ENCODE results near the gene TNFSF9. TPM values are rescaled to one million over a fixed set of nuclear protein-coding genes. Genes with fewer than 3 reads are reported as not detected.
"Not testable (repeated sequence)": the region's sequence is repeated elsewhere in the genome, so short reads cannot be mapped to it uniquely, and the experiment has no call there.

TNFSF9 gene
- total RNA-seq, 2 experiments from 2014 or later = 1.3 to 1.5 TPM

- Mint-ChIP-seq H3K4me3 (no peak overlapping the region), H3K27ac (no peak overlapping the region), H3K36me3 (ENCODE audit: low read depth) (no peaks in the 10 kb centered on the region), H3K9me3 (no peaks in the 10 kb centered on the region), H3K4me1 (ENCODE audit: low read depth) (peaks cover 10% of the 10 kb centered on the region), H3K27me3 (ENCODE audit: low read depth) (peaks cover under 1% of the 10 kb centered on the region)
- intact Hi-C loops (cut with micrococcal nuclease) = no loop called here
- CTCF ChIA-PET = interaction anchor here (1.6 kb wide), 1 partner anchor 9 kb away, joined by 6 read pairs; no protein-coding TSS in a partner anchor
- DNase-seq = no peak
These were observed 10.3 kb downstream of the TNFSF9 start for GRCh38 chr19:6540918-6541689.

- intact Hi-C loops (cut with micrococcal nuclease) = no loop called here
- Mint-ChIP-seq H3K36me3 (ENCODE audit: low read depth) (no peaks in the 10 kb centered on the region), H3K9me3 (peaks cover 5% of the 10 kb centered on the region), H3K4me3 (no peak overlapping the region), H3K27me3 (ENCODE audit: low read depth) (no peaks in the 10 kb centered on the region), H3K27ac (no peak overlapping the region), H3K4me1 (ENCODE audit: low read depth) (no peaks in the 10 kb centered on the region)
- CTCF ChIA-PET = interaction anchor here (0.7 kb wide), 1 partner anchor 16 kb away, joined by 9 read pairs; no protein-coding TSS in a partner anchor
- DNase-seq = no peak
These were observed 13.1 kb downstream of the TNFSF9 start for GRCh38 chr19:6543866-6544347.

- H3K9me3 Mint-ChIP-seq; H3K4me1 Mint-ChIP-seq (ENCODE audit: low read depth); DNase-seq; intact Hi-C loops (cut with micrococcal nuclease); H3K27ac Mint-ChIP-seq; H3K36me3 Mint-ChIP-seq (ENCODE audit: low read depth); H3K27me3 Mint-ChIP-seq (ENCODE audit: low read depth); H3K4me3 Mint-ChIP-seq: not testable (repeated sequence)
- CTCF ChIA-PET = interaction anchor here (0.6 to 1.5 kb wide), 3 partner anchors 10 to 260 kb away, joined by 4 to 6 read pairs (median 5); no protein-coding TSS in a partner anchor
These were observed 19.9 kb downstream of the TNFSF9 start for GRCh38 chr19:6550679-6551078.

- CTCF ChIA-PET = interaction anchor here (0.6 to 0.8 kb wide), 2 partner anchors 177 to 260 kb away, joined by 4 to 5 read pairs; no protein-coding TSS in a partner anchor
- Mint-ChIP-seq H3K4me1 (ENCODE audit: low read depth) (peaks cover 2% of the 10 kb centered on the region), H3K36me3 (ENCODE audit: low read depth) (no peaks in the 10 kb centered on the region), H3K4me3 (no peak overlapping the region), H3K27me3 (ENCODE audit: low read depth) (no peaks in the 10 kb centered on the region), H3K9me3 (peaks cover 5% of the 10 kb centered on the region), H3K27ac (no peak overlapping the region)
- DNase-seq = no peak
- intact Hi-C loops (cut with micrococcal nuclease) = no loop called here
These were observed 20.3 kb downstream of the TNFSF9 start for GRCh38 chr19:6551091-6551490.

- Mint-ChIP-seq H3K27ac (no peak overlapping the region), H3K36me3 (ENCODE audit: low read depth) (no peaks in the 10 kb centered on the region), H3K4me3 (no peak overlapping the region), H3K9me3 (peaks cover 5% of the 10 kb centered on the region), H3K27me3 (ENCODE audit: low read depth) (no peaks in the 10 kb centered on the region), H3K4me1 (ENCODE audit: low read depth) (peaks cover 2% of the 10 kb centered on the region)
- CTCF ChIA-PET = interaction anchor here (0.8 to 1.4 kb wide), 2 partner anchors 311 to 313 kb away, joined by 3 read pairs; no protein-coding TSS in a partner anchor
- intact Hi-C loops (cut with micrococcal nuclease) = no loop called here
- DNase-seq = peak; percentile 61
These were observed 21.0 kb downstream of the TNFSF9 start for GRCh38 chr19:6551607-6552450.

GRCh38 chr19:6556043-6556449 is 25.2 kb downstream of the TNFSF9 start:
- Mint-ChIP-seq H3K27me3 (ENCODE audit: low read depth) (no peaks in the 10 kb centered on the region), H3K36me3 (ENCODE audit: low read depth) (no peaks in the 10 kb centered on the region), H3K4me1 (ENCODE audit: low read depth) (peaks cover 4% of the 10 kb centered on the region), H3K9me3 (no peaks in the 10 kb centered on the region), H3K4me3 (no peak overlapping the region), H3K27ac (no peak overlapping the region)
- no peak for DNase-seq
- intact Hi-C loops (cut with micrococcal nuclease) = no loop called here
- CTCF ChIA-PET = no interaction called here

GRCh38 chr19:6556480-6557195 is 25.8 kb downstream of the TNFSF9 start:
- H3K27me3 Mint-ChIP-seq (ENCODE audit: low read depth) = no peaks in the 10 kb centered on the region
- no peak overlapping the region for H3K27ac Mint-ChIP-seq
- intact Hi-C loops (cut with micrococcal nuclease) = no loop called here
- CTCF ChIA-PET = no interaction called here
- peak; percentile 58 for DNase-seq
- H3K4me1 Mint-ChIP-seq (ENCODE audit: low read depth) = peaks cover 4% of the 10 kb centered on the region
- H3K9me3 Mint-ChIP-seq = no peaks in the 10 kb centered on the region
- no peaks in the 10 kb centered on the region for H3K36me3 Mint-ChIP-seq (ENCODE audit: low read depth)
- H3K4me3 Mint-ChIP-seq = no peak overlapping the region

GRCh38 chr19:6562437-6562836 is 31.6 kb downstream of the TNFSF9 start:
- intact Hi-C loops (cut with micrococcal nuclease); H3K27me3 Mint-ChIP-seq (ENCODE audit: low read depth); H3K36me3 Mint-ChIP-seq (ENCODE audit: low read depth); H3K27ac Mint-ChIP-seq; H3K4me1 Mint-ChIP-seq (ENCODE audit: low read depth); DNase-seq; H3K9me3 Mint-ChIP-seq; H3K4me3 Mint-ChIP-seq: not testable (repeated sequence)
- CTCF ChIA-PET = interaction anchor here (0.6 to 1.9 kb wide), 2 partner anchors 69 to 76 kb away, joined by 3 to 4 read pairs; no protein-coding TSS in a partner anchor

- peak; percentile 21 for DNase-seq
- Mint-ChIP-seq H3K4me3 (no peak overlapping the region), H3K36me3 (ENCODE audit: low read depth) (no peaks in the 10 kb centered on the region), H3K27ac (no peak overlapping the region), H3K4me1 (ENCODE audit: low read depth) (no peaks in the 10 kb centered on the region), H3K27me3 (ENCODE audit: low read depth) (peaks cover 5% of the 10 kb centered on the region), H3K9me3 (peaks cover 6% of the 10 kb centered on the region)
- intact Hi-C loops (cut with micrococcal nuclease) = no loop called here
- CTCF ChIA-PET = interaction anchor here (1.1 kb wide), 1 partner anchor 150 kb away, joined by 3 read pairs; no protein-coding TSS in a partner anchor
These were observed 33.6 kb downstream of the TNFSF9 start for GRCh38 chr19:6564393-6564792.

GRCh38 chr19:6566727-6567126 is 35.9 kb downstream of the TNFSF9 start:
- CTCF ChIA-PET; intact Hi-C loops (cut with micrococcal nuclease); H3K4me1 Mint-ChIP-seq (ENCODE audit: low read depth); H3K27ac Mint-ChIP-seq; H3K9me3 Mint-ChIP-seq; H3K36me3 Mint-ChIP-seq (ENCODE audit: low read depth); DNase-seq; H3K4me3 Mint-ChIP-seq: not testable (repeated sequence)
- peaks cover 12% of the 10 kb centered on the region for H3K27me3 Mint-ChIP-seq (ENCODE audit: low read depth)

- peaks cover 6% of the 10 kb centered on the region for H3K9me3 Mint-ChIP-seq
- peaks cover 13% of the 10 kb centered on the region for H3K27me3 Mint-ChIP-seq (ENCODE audit: low read depth)
- H3K27ac Mint-ChIP-seq = no peak overlapping the region
- intact Hi-C loops (cut with micrococcal nuclease) = no loop called here
- no peak for DNase-seq
- no peaks in the 10 kb centered on the region for H3K36me3 Mint-ChIP-seq (ENCODE audit: low read depth)
- no peaks in the 10 kb centered on the region for H3K4me1 Mint-ChIP-seq (ENCODE audit: low read depth)
- CTCF ChIA-PET = interaction anchor here (0.7 kb wide), 1 partner anchor 265 kb away, joined by 3 read pairs; no protein-coding TSS in a partner anchor
- no peak overlapping the region for H3K4me3 Mint-ChIP-seq
These were observed 37.2 kb downstream of the TNFSF9 start for GRCh38 chr19:6568010-6568526.
